CD14-positive monocyte (primary cell): Measurements from ENCODE around the gene MBD5. TPM values are rescaled to one million over a fixed set of nuclear protein-coding genes. Genes with fewer than 3 reads are reported as not detected.
"Not testable (repeated sequence)": the region's sequence is repeated elsewhere in the genome, so short reads cannot be mapped to it uniquely, and the experiment has no call there.

ENCODE experiments used
- DNase-seq, 3 donors: peaks; one replicate each; pipeline ENCODE4 v3.0.0-alpha.2; 2011 to 2022
- H2AFZ ChIP-seq: 2 replicates; pipeline ENCODE4 v1.6.0; 2012; ENCODE audit warnings: mild to moderate bottlenecking, low read depth, low read length, inconsistent platforms; ENCODE audit not compliant: insufficient read depth, poor library complexity, severe bottlenecking
- H3K27ac ChIP-seq, 2 donors: 1 replicate in 1 of 2; 2 replicates in 1 of 2; pipeline ENCODE4 v1.5.1; 2012 to 2013; ENCODE audit warnings: low read length in 2 of 2, control low read depth in 1 of 2, inconsistent platforms in 1 of 2, low read depth in 1 of 2, mild to moderate bottlenecking in 1 of 2
- H3K27me3 ChIP-seq, 2 donors: one replicate each; pipeline versions ENCODE4 v1.6.0 to v1.6.1; 2011 to 2013; ENCODE audit warnings: low read length in 2 of 2; ENCODE audit not compliant: control insufficient read depth in 2 of 2, insufficient read depth in 2 of 2
- H3K36me3 ChIP-seq, 2 donors: replicated peaks in 1 of 2; 1 replicate in 1 of 2; 2 replicates in 1 of 2; pipeline versions ENCODE4 v1.5.1 to v1.6.1; 2012 to 2013; ENCODE audit warnings: low read length in 2 of 2, control low read depth in 1 of 2, inconsistent platforms in 1 of 2, mild to moderate bottlenecking in 1 of 2; ENCODE audit not compliant: insufficient read depth in 2 of 2, control insufficient read depth in 1 of 2
- H3K4me1 ChIP-seq, 2 donors: 1 replicate in 1 of 2; 2 replicates in 1 of 2; pipeline versions ENCODE4 v1.5.1 to v1.6.1; 2012 to 2013; ENCODE audit warnings: low read length in 2 of 2, control low read depth in 1 of 2, inconsistent platforms in 1 of 2, mild to moderate bottlenecking in 1 of 2, moderate library complexity in 1 of 2; ENCODE audit not compliant: insufficient read depth in 2 of 2, control insufficient read depth in 1 of 2
- H3K4me2 ChIP-seq: replicated peaks from 2 replicates; pipeline ENCODE3; 2012; ENCODE audit warnings: low read length, moderate library complexity, mild to moderate bottlenecking; ENCODE audit not compliant: poor library complexity, severe bottlenecking; ENCODE audit errors: extremely low read depth
- H3K4me3 ChIP-seq, 3 experiments: fragments of 200-600 bp in 1 of 3; sonication (generic) in 1 of 3; replicated peaks in 1 of 3; 1 replicate in 2 of 3; 2 replicates in 1 of 3; pipeline ENCODE4 v1.5.1; 2011 to 2013; ENCODE audit warnings: low read length in 3 of 3, mild to moderate bottlenecking in 3 of 3, control low read depth in 2 of 3, low read depth in 2 of 3, inconsistent platforms in 1 of 3, moderate library complexity in 1 of 3
- H3K79me2 ChIP-seq: 2 replicates; pipeline ENCODE4 v1.6.0; 2012; ENCODE audit warnings: mild to moderate bottlenecking, control low read depth, inconsistent platforms, low read length, moderate library complexity; ENCODE audit not compliant: insufficient read depth
- H3K9ac ChIP-seq: 2 replicates; pipeline ENCODE4 v1.6.0; 2017; ENCODE audit warnings: low read length, mild to moderate bottlenecking; ENCODE audit not compliant: insufficient read depth, poor library complexity, severe bottlenecking
- H3K9me3 ChIP-seq, 2 donors: replicated peaks in 1 of 2; 1 replicate in 1 of 2; 2 replicates in 1 of 2; pipeline versions ENCODE4 v1.5.1 to v1.6.1; 2012 to 2013; ENCODE audit warnings: low read length in 2 of 2, control low read depth in 1 of 2; ENCODE audit not compliant: control insufficient read depth in 1 of 2, insufficient read depth in 1 of 2
- H4K20me1 ChIP-seq: 2 replicates; pipeline ENCODE4 v1.6.0; 2012; ENCODE audit warnings: mild to moderate bottlenecking, low read length, control low read depth, moderate library complexity; ENCODE audit not compliant: insufficient read depth
- H3K27ac Mint-ChIP-seq, 7 donors: one replicate each; pipeline ENCODE4 v1.8.0; 2020; ENCODE audit warnings: mild to moderate bottlenecking in 7 of 7, mixed read lengths in 7 of 7, moderate library complexity in 6 of 7, inconsistent platforms in 2 of 7
- H3K27me3 Mint-ChIP-seq, 3 donors: one replicate each; pipeline ENCODE4 v1.8.0; 2021 to 2022; ENCODE audit warnings: low read depth in 3 of 3, mild to moderate bottlenecking in 3 of 3, mixed read lengths in 3 of 3, moderate library complexity in 3 of 3, inconsistent platforms in 1 of 3
- H3K36me3 Mint-ChIP-seq, 2 donors: one replicate each; pipeline ENCODE4 v1.8.0; 2020; ENCODE audit warnings: mixed read lengths in 2 of 2, inconsistent platforms in 1 of 2, mild to moderate bottlenecking in 1 of 2
- H3K4me1 Mint-ChIP-seq: one replicate; pipeline ENCODE4 v1.8.0; 2020; ENCODE audit warnings: mild to moderate bottlenecking, mixed read lengths
- H3K4me3 Mint-ChIP-seq, 2 donors: one replicate each; pipeline ENCODE4 v1.8.0; 2020; ENCODE audit warnings: mild to moderate bottlenecking in 2 of 2, mixed read lengths in 2 of 2, moderate library complexity in 1 of 2
- H3K9me3 Mint-ChIP-seq, 7 donors: one replicate each; pipeline ENCODE4 v1.8.0; 2020 to 2022; ENCODE audit warnings: mixed read lengths in 7 of 7, mild to moderate bottlenecking in 6 of 7, moderate library complexity in 6 of 7, inconsistent platforms in 2 of 7
- CTCF ChIP-seq: fragments of 200-600 bp; IDR thresholded peaks from one replicate; pipeline ENCODE4 v1.8.0; 2022; ENCODE audit warnings: antibody characterized with exemption, mild to moderate bottlenecking
- WGBS: methylation state at CpG from one replicate; pipeline ENCODE4 v1.1.5; 2013; ENCODE audit warnings: missing lambda C conversion rate; ENCODE audit not compliant: insufficient coverage; 5-methylcytosine and 5-hydroxymethylcytosine counted together
- intact Hi-C, 2 donors: fragments of 100-400 bp; cut with micrococcal nuclease; formaldehyde crosslinking; loops; one replicate each; pipeline versions ENCODE4 v1.15.0 to v1.15.1; 2023
- polyA plus RNA-seq, 3 donors: library from polyadenylated mRNA; depleted of rRNA in 1 of 3; unstranded in 2 of 3; stranded (reverse) in 1 of 3; fragments of 300-500 nt in 2 of 3; fragments of >200 nt in 1 of 3; fragmentation: Illumina TruSeq in 2 of 3; gene quantifications; 1 replicate in 2 of 3; 2 replicates in 1 of 3; pipeline ENCODE4 v1.2.3, GENCODE V29; 2012 to 2021

Gene MBD5
- polyA plus RNA-seq, 3 donors, result 2.3 to 5.7 (median 3.5) TPM

- Mint-ChIP-seq H3K27me3 (peaks cover 0 to 1% (median 0%) of the 10 kb centered on the region in 3 donors), H3K27ac (no peak overlapping the region), H3K9me3 (peaks cover 25 to 31% (median 27%) of the 10 kb centered on the region in 7 donors), H3K4me1 (no peaks in the 10 kb centered on the region), H3K36me3 (peaks cover 17 to 31% of the 10 kb centered on the region in 2 donors), H3K4me3 (no peak overlapping the region)
- no peak overlapping the region for H3K27ac ChIP-seq
- no peaks in the 10 kb centered on the region for H3K4me1 ChIP-seq
- 100% methylated on average over 1 of the region's 2 CpGs for WGBS
- no peaks in the 10 kb centered on the region for H3K27me3 ChIP-seq
- peaks cover 10 to 12% of the 10 kb centered on the region in 2 donors for H3K9me3 ChIP-seq
- no peak overlapping the region for H3K9ac ChIP-seq
- DNase-seq, result no peak
- H4K20me1 ChIP-seq, result peaks cover 28% of the 10 kb centered on the region
- peaks cover 0 to 23% of the 10 kb centered on the region in 2 donors for H3K36me3 ChIP-seq
- H3K4me2 ChIP-seq, result no peak overlapping the region
- no peak overlapping the region for H2AFZ ChIP-seq
- H3K4me3 ChIP-seq, result no peak overlapping the region
- peaks cover 64% of the 10 kb centered on the region for H3K79me2 ChIP-seq
- TF ChIP-seq CTCF, result no peak
- intact Hi-C loops, result no loop called here
These were observed 21.8 kb upstream of the MBD5 start for GRCh38 chr2:147999126-147999525.

DNA sequence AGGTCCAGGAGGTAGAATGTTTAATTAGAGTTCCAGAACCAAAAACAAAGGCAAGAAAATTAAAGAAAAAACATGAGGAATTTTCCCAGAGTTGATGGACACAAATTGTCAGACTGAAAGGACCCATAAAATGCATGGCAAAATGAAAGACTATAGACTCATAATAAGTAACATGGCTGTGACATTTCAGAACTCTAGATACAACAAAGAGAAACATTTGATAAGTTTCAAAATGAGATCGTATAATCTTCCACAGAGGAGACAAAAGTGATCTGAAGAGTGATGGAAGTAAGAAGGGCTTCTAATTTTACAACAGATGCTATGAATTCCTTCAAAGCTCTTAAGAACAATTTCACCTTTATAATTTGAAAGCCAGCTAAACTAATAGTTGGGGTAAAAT is 20.8 kb upstream of the MBD5 start:
- H2AFZ ChIP-seq, result no peak overlapping the region
- peaks cover 8% of the 10 kb centered on the region in 2 donors for H3K9me3 ChIP-seq
- no peak overlapping the region for H3K4me2 ChIP-seq
- H3K9me3 Mint-ChIP-seq, result peaks cover 25 to 34% (median 27%) of the 10 kb centered on the region in 7 donors
- no peaks in the 10 kb centered on the region for H3K4me1 Mint-ChIP-seq
- peaks cover 0 to 18% of the 10 kb centered on the region in 2 donors for H3K36me3 ChIP-seq
- no peak overlapping the region for H3K27ac ChIP-seq
- H3K79me2 ChIP-seq, result peaks cover 62% of the 10 kb centered on the region
- peaks cover 0 to 1% (median 0%) of the 10 kb centered on the region in 3 donors for H3K27me3 Mint-ChIP-seq
- no peaks in the 10 kb centered on the region for H3K27me3 ChIP-seq
- peaks cover 15 to 33% of the 10 kb centered on the region in 2 donors for H3K36me3 Mint-ChIP-seq
- H3K9ac ChIP-seq, result no peak overlapping the region
- H3K27ac Mint-ChIP-seq, result no peak overlapping the region
- intact Hi-C loops, result no loop called here
- no CpG with 5 or more reads among the region's 1 CpG for WGBS
- H3K4me3 Mint-ChIP-seq, result no peak overlapping the region
- DNase-seq, result no peak
- H4K20me1 ChIP-seq, result peaks cover 28% of the 10 kb centered on the region
- TF ChIP-seq CTCF, result no peak
- H3K4me3 ChIP-seq, result no peak overlapping the region
- H3K4me1 ChIP-seq, result no peaks in the 10 kb centered on the region

DNA sequence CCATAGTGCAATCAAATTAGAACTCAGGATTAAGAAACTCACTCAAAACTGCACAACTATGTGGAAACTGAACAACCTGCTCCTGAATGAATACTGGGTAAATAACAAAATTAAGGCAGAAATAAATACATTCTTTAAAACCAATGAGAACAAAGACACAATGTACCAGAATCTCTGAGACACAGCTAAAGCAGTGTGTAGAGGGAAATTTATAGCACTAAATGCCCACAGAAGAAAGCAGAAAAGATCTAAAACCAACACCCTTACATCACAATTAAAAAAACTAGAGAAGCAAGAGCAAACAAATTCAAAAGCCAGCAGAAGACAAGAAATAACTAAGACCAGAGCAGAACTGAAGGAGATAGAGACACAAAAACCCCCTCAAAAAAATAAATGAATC is 18.5 kb upstream of the MBD5 start:
- Histone ChIP-seq H4K20me1 (peaks cover 48% of the 10 kb centered on the region), H3K36me3 (peaks cover 0 to 10% of the 10 kb centered on the region in 2 donors), H3K9me3 (peaks cover 0 to 11% of the 10 kb centered on the region in 2 donors), H3K79me2 (peaks cover 60% of the 10 kb centered on the region)
- H3K4me2 ChIP-seq, H3K9ac ChIP-seq, H3K27ac Mint-ChIP-seq, H3K4me1 ChIP-seq, H3K27me3 ChIP-seq, H3K27me3 Mint-ChIP-seq, H3K4me3 Mint-ChIP-seq, H3K4me3 ChIP-seq, intact Hi-C loops, H2AFZ ChIP-seq, H3K27ac ChIP-seq, DNase-seq, H3K4me1 Mint-ChIP-seq: not testable (repeated sequence)
- H3K36me3 Mint-ChIP-seq, result peaks cover 9 to 21% of the 10 kb centered on the region in 2 donors
- H3K9me3 Mint-ChIP-seq, result peaks cover 15 to 26% (median 23%) of the 10 kb centered on the region in 7 donors
